Hepatocyte (in vitro differentiated cells): ENCODE data around the gene EEFSEC.

Source experiments
- EZH2phosphoT487 ChIP-seq: fragments of 200-600 bp; sonication (generic); IDR thresholded peaks from one replicate; pipeline ENCODE4 v1.6.1; 2018; ENCODE audit warnings: antibody characterized with exemption, mild to moderate bottlenecking, low read depth, moderate library complexity; ENCODE audit not compliant: unreplicated experiment, severe bottlenecking
- TF ChIP-seq, protein P1 (sequence below): fragments of 200-600 bp; sonication (generic); IDR thresholded peaks from 2 replicates; pipeline ENCODE4 v1.5.1; 2016; ENCODE audit warnings: antibody characterized with exemption, mild to moderate bottlenecking; ENCODE audit not compliant: poor library complexity

DNA sequence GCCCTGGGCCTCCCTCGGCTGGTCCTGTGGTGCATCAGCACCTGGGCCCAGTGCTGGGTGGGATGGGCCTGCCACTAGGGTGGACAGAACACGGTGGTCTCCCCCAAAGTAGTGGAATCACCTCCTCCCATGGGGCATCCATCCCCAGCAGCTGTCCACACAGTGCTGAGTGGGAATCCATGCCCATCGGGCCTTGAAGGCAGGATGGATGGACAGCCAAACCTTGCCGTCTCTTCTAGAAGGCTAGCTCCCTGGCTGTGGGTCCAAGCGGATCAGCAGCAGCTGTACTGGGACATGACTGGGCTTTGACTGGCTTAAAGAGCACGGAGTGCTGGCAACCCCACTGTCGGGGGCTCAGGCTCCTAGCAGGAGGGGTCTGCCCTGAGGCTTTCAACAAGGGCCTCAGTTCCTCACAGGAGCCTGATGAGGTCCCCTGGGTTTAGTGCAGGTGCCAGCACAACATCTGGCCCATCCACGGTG is 189.5 kb downstream of the EEFSEC start:
- TF ChIP-seq, protein P1, sequence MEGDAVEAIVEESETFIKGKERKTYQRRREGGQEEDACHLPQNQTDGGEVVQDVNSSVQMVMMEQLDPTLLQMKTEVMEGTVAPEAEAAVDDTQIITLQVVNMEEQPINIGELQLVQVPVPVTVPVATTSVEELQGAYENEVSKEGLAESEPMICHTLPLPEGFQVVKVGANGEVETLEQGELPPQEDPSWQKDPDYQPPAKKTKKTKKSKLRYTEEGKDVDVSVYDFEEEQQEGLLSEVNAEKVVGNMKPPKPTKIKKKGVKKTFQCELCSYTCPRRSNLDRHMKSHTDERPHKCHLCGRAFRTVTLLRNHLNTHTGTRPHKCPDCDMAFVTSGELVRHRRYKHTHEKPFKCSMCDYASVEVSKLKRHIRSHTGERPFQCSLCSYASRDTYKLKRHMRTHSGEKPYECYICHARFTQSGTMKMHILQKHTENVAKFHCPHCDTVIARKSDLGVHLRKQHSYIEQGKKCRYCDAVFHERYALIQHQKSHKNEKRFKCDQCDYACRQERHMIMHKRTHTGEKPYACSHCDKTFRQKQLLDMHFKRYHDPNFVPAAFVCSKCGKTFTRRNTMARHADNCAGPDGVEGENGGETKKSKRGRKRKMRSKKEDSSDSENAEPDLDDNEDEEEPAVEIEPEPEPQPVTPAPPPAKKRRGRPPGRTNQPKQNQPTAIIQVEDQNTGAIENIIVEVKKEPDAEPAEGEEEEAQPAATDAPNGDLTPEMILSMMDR = no peak
- no peak for TF ChIP-seq EZH2phosphoT487
